Muscle of leg (tissue), 11 donors: ENCODE measurements around the gene MKRN2. TPM values are rescaled to one million over a fixed set of nuclear protein-coding genes. Genes with fewer than 3 reads are reported as not detected.

ENCODE experiments used
- DNase-seq: peaks from one replicate; pipeline ENCODE4 v3.0.0; 2013
- H3K27ac ChIP-seq: one replicate; pipeline ENCODE4 v1.5.1; 2013; ENCODE audit warnings: mild to moderate bottlenecking, low read length, control low read depth
- H3K27me3 ChIP-seq: one replicate; pipeline ENCODE4 v1.6.1; 2013; ENCODE audit warnings: low read length; ENCODE audit not compliant: control insufficient read depth, insufficient read depth
- H3K36me3 ChIP-seq: one replicate; pipeline ENCODE4 v1.6.1; 2013; ENCODE audit warnings: low read length; ENCODE audit not compliant: control insufficient read depth, insufficient read depth
- H3K4me1 ChIP-seq: one replicate; pipeline ENCODE4 v1.6.1; 2013; ENCODE audit warnings: low read length; ENCODE audit not compliant: control insufficient read depth, insufficient read depth
- H3K4me3 ChIP-seq: one replicate; pipeline ENCODE4 v1.5.1; 2013; ENCODE audit warnings: low read length, control low read depth
- H3K9me3 ChIP-seq: replicated peaks from 2 replicates; pipeline ENCODE4 v1.6.1; 2013; ENCODE audit warnings: low read depth, low read length; ENCODE audit not compliant: control insufficient read depth
- WGBS: methylation state at CpG from one replicate; pipeline ENCODE4 v1.1.5; 2013; ENCODE audit warnings: missing lambda C conversion rate; ENCODE audit not compliant: insufficient coverage; 5-methylcytosine and 5-hydroxymethylcytosine counted together
- polyA plus RNA-seq, 8 donors: library from polyadenylated mRNA; unstranded; fragments of 120-200 nt; gene quantifications; one replicate each; pipeline versions ENCODE4 v1.2.1 to v1.2.3, GENCODE V29; 2013; ENCODE audit warnings: inconsistent platforms in 1 of 8, low replicate concordance in 1 of 8; ENCODE audit not compliant: insufficient read length in 8 of 8, insufficient read depth in 1 of 8
- total RNA-seq: library from RNA; stranded (reverse); fragments of 120-200 nt; gene quantifications from one replicate; pipeline ENCODE4 v1.2.4, GENCODE V29; 2013

Gene MKRN2
- total and polyA plus RNA-seq, 9 donors = 24.1 to 33.2 (median 29.1) TPM

DNA sequence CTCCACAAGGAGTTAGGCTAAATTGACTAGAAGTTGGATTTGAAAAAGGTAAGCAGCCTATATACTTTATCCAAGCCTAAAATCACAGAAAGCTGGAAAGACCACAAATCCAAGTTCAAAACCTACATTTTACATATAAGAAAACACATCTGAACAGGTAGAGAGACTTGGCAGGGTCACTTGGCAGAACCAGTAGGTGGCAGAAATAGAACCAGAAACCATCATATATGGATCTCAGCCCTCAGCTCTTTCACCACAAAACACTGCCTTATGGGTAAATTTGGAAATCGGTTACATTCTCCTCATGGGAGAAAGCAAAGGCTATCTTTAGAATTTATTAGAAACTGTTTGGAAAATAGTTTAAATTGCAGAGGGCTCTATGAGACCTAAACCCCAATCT, 44.2 kb downstream of the MKRN2 start:
- Histone ChIP-seq H3K9me3 (no peaks in the 10 kb centered on the region), H3K4me1 (no peaks in the 10 kb centered on the region), H3K4me3 (no peak overlapping the region), H3K27ac (no peak overlapping the region), H3K36me3 (peaks cover 60% of the 10 kb centered on the region), H3K27me3 (no peaks in the 10 kb centered on the region)
- WGBS = no CpG with 5 or more reads among the region's 1 CpG
- DNase-seq = no peak

DNA sequence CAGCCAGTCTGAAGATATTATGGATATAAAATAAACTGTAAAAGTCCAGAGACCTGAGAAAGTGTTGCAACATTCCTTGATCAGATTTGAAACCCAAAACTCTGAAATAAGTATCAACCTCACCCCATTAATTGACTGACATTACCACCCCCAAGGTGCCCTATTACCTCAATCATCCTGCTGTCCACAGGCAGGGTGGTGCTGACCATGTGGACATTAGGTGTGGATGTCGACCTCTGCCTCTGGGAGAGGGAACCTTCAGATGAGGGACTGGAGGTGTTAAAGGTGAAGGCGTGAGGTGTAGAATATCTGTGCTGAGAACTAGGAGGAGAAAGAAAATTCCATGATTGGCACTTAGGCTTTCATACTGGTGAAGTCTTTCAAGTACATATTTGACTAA, 47.1 kb downstream of the MKRN2 start:
- 100% methylated on average over 2 of the region's 2 CpGs for WGBS
- peaks cover 51% of the 10 kb centered on the region for H3K36me3 ChIP-seq
- H3K9me3 ChIP-seq = no peaks in the 10 kb centered on the region
- H3K27ac ChIP-seq = no peak overlapping the region
- H3K4me3 ChIP-seq = no peak overlapping the region
- H3K4me1 ChIP-seq = no peaks in the 10 kb centered on the region
- DNase-seq = no peak
- H3K27me3 ChIP-seq = no peaks in the 10 kb centered on the region

DNA sequence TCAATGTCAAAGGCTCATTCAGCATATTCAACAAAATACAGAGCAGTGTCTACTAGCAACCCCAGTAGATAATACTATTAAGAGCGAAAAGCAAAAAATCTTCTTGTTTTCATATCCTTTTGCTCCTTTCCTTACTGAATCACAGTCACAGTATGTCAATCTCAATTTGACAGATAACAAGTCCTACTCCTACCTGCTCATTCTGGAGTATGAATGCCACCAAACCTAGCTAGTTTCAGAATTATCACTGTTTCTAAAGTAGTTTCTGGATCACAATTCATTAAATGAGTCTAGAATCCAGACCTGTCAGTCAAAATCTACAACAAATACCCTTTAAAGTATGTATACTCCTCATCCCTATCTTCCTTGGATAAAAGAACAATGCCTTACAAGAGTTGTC, 51.5 kb downstream of the MKRN2 start:
- Histone ChIP-seq H3K4me1 (no peaks in the 10 kb centered on the region), H3K36me3 (peaks cover 40% of the 10 kb centered on the region), H3K27ac (no peak overlapping the region), H3K4me3 (no peak overlapping the region), H3K27me3 (no peaks in the 10 kb centered on the region), H3K9me3 (no peaks in the 10 kb centered on the region)
- DNase-seq = no peak
- WGBS = no CpG with 5 or more reads among the region's 1 CpG

DNA sequence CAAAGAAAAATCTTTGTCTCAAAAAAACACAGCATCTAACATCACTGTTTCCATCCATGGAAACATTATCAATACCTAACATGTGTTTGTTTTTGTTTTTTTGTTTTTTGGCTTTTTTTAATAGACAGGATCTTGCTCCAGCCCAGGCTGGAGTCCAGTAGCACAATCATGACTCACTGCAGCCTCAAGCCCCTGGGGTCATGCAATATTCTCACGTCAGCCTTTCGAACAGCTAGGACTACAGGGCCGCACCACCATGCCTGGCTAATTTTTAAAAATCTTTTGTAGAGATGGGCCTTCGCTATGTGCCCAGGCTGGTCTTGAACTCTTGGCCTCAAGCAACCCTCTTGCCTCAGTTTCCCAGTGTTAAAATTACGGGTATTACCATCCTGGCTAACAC, 54.2 kb downstream of the MKRN2 start:
- H3K4me3 ChIP-seq = no peak overlapping the region
- peaks cover 38% of the 10 kb centered on the region for H3K36me3 ChIP-seq
- H3K4me1 ChIP-seq = no peaks in the 10 kb centered on the region
- 75% methylated on average over 4 of the region's 5 CpGs for WGBS
- DNase-seq = peak; percentile 23
- H3K27ac ChIP-seq = no peak overlapping the region
- H3K9me3 ChIP-seq = no peaks in the 10 kb centered on the region
- no peaks in the 10 kb centered on the region for H3K27me3 ChIP-seq

DNA sequence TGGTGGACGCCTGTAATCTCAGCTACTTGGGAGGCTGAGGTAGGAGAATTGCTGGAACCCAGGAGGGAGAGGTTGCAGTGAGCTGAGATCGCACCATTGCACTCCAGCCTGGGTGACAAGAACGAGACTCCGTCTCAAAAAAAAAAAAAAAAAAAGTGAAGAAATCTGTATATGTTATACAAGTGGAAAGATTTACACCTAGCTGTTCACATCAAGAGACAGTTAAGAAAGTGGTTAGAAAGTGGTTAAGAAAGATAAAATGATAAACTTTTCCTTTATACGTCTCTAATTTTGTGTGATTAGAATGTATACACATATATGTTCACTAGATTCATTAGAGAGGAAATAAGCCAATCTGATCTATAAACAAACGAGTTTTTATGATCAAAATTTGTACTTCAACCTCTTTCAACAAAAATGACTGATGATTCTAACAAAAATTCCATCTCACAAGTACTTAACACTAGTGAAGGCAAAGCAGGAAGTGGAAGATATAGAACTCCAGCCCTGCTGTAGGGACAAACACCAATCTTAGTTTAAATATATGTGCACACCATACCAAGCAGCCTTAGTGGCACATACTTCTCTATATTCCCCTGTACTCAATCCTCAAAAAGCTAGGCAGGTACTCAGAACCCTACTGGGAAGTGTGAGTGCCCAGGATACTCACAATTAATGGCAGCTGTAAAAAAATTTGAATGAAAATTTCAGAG, 55.8 kb downstream of the MKRN2 start:
- no peaks in the 10 kb centered on the region for H3K9me3 ChIP-seq
- no peaks in the 10 kb centered on the region for H3K27me3 ChIP-seq
- DNase-seq = no peak
- WGBS = 100% methylated on average over 2 of the region's 6 CpGs
- H3K4me1 ChIP-seq = no peaks in the 10 kb centered on the region
- no peak overlapping the region for H3K27ac ChIP-seq
- peaks cover 45% of the 10 kb centered on the region for H3K36me3 ChIP-seq
- no peak overlapping the region for H3K4me3 ChIP-seq

DNA sequence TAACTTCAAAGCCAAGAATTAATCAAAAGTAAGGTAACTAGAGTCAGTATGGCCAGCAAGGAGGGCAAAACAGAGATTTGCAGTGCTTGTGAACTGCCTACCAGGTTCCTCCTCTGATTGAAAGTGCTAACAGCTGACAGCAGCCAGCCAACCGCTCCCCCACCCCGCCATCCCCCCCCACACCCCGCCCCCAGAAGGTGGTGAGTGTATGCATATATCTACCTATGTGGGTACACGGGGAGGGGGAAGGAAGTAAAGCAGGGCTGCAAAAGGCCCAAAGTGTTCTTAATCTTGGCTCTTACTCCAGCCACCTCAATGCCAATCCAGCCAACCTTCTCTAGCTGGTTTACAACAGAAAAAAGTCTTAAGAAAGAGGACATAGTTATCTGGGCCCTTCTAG, 56.4 kb downstream of the MKRN2 start:
- Histone ChIP-seq H3K9me3 (no peaks in the 10 kb centered on the region), H3K36me3 (peaks cover 46% of the 10 kb centered on the region), H3K4me3 (no peak overlapping the region), H3K4me1 (no peaks in the 10 kb centered on the region), H3K27ac (no peak overlapping the region), H3K27me3 (no peaks in the 10 kb centered on the region)
- no peak for DNase-seq
- no CpG with 5 or more reads among the region's 4 CpGs for WGBS

DNA sequence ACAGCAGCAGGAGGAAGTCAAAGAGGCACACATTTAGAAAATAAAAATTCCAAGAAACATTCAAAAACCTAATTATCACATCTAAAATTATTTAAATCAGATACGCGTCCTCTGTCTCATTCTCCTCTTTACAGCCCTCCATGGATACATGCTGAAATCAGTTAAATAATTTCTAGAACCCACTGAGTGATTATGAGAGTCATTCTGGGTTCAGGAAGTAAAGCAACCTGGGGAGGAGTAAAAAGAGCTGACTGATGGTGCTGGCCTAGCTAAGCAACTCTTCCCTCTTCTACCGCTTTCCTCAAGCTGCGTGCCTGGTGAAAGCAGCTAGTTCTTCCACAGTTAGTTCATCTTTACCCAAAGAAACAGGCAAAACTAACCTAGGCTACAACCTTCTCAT, 58.4 kb downstream of the MKRN2 start:
- Histone ChIP-seq H3K27ac (no peak overlapping the region), H3K27me3 (no peaks in the 10 kb centered on the region), H3K4me1 (no peaks in the 10 kb centered on the region), H3K9me3 (no peaks in the 10 kb centered on the region), H3K36me3 (peaks cover 41% of the 10 kb centered on the region), H3K4me3 (no peak overlapping the region)
- DNase-seq = no peak
- 100% methylated on average over 2 of the region's 4 CpGs for WGBS

DNA sequence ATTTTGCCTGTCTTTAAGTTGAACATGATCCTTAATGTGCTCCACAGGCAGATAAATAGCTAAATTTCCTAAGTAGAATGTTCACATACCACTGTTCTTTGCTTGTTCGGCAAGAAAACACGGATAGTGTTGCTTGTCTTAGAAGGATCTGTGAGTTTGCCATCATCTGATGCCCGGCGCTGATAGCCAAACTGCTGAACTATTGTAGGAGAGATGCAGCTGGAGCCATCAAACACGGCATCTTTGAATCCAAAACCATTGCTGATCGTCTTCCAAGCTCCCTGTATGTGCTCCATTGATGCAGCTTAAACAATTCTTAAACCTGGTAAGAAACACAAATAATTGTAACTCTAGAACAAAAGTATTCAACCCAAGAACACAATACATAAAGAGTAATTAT, 61.5 kb downstream of the MKRN2 start:
- Histone ChIP-seq H3K27ac (no peak overlapping the region), H3K4me1 (no peaks in the 10 kb centered on the region), H3K27me3 (no peaks in the 10 kb centered on the region), H3K4me3 (no peak overlapping the region), H3K36me3 (peaks cover 28% of the 10 kb centered on the region), H3K9me3 (no peaks in the 10 kb centered on the region)
- no peak for DNase-seq
- no CpG with 5 or more reads among the region's 6 CpGs for WGBS

DNA sequence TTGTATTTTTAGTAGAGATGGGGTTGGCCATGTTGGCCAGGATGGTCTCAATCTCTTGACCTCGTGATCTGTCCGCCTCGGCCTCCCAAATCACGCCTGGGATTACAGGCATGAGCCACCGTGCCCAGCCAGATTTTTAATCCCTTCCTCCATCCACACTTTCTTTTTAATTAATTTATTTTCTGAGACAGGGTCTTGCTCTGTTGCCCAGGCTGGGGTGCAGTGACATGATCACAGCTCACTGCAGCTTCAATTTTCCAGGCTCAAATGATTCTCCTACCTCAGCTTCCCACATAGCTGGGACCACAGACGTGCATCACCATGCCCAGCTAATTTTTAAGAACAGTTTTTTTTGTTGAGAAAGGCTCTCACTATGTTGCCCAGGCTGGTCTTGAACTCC, 63.4 kb downstream of the MKRN2 start:
- WGBS = 100% methylated on average over 1 of the region's 6 CpGs
- Histone ChIP-seq H3K27ac (no peak overlapping the region), H3K4me1 (no peaks in the 10 kb centered on the region), H3K9me3 (no peaks in the 10 kb centered on the region), H3K4me3 (no peak overlapping the region), H3K27me3 (no peaks in the 10 kb centered on the region), H3K36me3 (peaks cover 24% of the 10 kb centered on the region)
- no peak for DNase-seq

DNA sequence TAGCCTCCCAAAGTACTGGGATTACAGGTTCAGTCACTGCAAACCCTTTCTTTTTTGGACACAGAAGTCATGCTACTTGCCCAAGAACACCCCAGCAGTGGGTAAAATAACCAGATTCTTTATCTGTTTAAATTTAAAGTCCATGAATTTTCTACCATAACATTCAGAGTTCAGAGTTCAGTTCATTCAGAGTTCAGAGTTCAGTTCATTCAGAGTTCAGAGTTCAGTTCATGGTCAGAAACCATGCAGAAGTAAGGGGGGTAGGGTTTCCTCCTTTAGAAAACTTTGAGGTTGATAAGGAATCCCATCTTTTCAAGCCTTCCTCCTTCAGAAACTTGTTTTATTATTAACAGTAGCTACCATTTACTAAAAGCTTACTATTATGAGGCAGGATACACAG, 63.8 kb downstream of the MKRN2 start:
- DNase-seq = no peak

DNA sequence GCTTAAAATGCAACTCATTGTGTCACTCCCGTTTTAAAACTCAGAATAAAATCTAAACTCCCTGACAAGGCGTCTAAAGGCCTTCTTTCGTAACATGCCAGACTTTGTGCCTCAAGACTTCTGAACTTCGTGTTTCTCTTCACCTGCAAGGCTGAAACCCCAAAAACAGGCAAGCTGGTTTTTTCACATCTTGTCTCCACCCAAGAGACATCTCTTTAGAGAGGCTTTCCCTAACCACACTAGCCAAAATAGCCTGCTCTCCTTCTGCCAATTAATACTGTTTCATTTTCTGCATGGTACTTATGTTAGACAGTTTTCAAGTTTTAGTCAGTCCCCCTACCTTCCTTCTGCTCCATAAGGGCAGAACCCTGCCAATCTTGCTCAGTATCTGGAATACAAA, 65.4 kb downstream of the MKRN2 start:
- 75% methylated on average over 4 of the region's 4 CpGs for WGBS
- H3K36me3 ChIP-seq = peaks cover 10% of the 10 kb centered on the region
- no peak overlapping the region for H3K4me3 ChIP-seq
- H3K4me1 ChIP-seq = no peaks in the 10 kb centered on the region
- no peak for DNase-seq
- H3K27ac ChIP-seq = no peak overlapping the region
- H3K9me3 ChIP-seq = no peaks in the 10 kb centered on the region
- H3K27me3 ChIP-seq = no peaks in the 10 kb centered on the region

More for the DNA sequence above, 63.8 kb downstream of the MKRN2 start:
- peaks cover 21% of the 10 kb centered on the region for H3K36me3 ChIP-seq
- H3K4me3 ChIP-seq = no peak overlapping the region
- H3K27me3 ChIP-seq = no peaks in the 10 kb centered on the region
- no peaks in the 10 kb centered on the region for H3K9me3 ChIP-seq
- H3K4me1 ChIP-seq = no peaks in the 10 kb centered on the region
- no peak overlapping the region for H3K27ac ChIP-seq
